SHP77 (cell line): ENCODE results near the gene ABCB9.
"Not testable (repeated sequence)": the region's sequence is repeated elsewhere in the genome, so short reads cannot be mapped to it uniquely, and the experiment has no call there.

Experiments used
- DNase-seq, 2 experiments: peaks; one replicate each; lab custom pipeline; 2025; lab: John Stamatoyannopoulos, UW

ABCB9 gene

GRCh38 chr12:122965851-122966742 is at the start of gene ABCB9:
TSS of gene ABCB9 (minus strand) at chr12:122966463. CDS start at chr12:122960235, 6,228 bp downstream.
- peak; percentile 93 to 94 for DNase-seq

- not testable (repeated sequence) for DNase-seq
Observed at GRCh38 chr12:123014473-123014872, 48.2 kb upstream of the ABCB9 start.

DNA sequence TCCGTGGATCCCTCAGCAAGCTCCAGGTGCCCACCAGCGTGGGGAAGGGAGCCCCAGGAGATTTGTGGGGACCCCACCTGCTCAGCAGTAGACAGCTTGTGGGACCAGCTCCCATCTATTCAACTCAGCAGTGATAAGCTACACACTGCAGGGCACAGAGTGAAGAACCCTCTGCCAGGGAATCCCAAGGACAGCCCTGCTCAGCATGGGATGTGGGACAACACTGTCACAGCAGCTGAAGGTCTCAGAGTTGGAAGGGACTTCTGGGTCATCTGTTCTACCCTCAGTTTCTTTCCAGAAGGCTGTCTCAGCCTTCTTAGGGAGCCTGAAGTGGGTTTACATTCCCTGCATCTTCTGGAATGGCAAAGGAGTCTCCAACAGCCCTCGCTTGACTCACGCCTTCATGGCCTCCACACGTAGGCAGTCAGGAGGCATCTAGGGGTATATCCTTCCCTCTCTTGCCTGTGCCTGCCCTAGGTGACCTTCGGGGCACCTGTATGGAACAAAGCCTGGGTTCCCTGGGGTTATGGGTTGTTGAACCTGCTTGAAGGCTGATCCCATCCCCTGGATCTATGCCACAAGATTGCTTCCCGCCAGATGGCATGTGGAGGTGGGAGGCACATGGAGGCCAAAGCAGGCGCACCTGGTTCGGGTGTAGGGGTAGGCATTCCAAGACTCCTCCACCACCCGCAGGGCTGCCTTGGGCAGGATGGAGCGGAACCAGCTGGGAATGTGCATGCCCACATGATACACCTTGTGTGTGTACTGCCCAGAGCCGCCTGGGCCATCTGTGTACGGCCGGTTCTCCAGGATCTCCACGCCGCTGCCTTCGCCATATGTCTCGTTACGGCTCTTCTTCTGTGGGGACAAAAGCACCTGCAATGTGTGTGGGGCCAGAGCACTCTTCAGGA is 47.2 kb upstream of the ABCB9 start:
- DNase-seq, result no peak

- no peak for DNase-seq
Observed at GRCh38 chr12:123011701-123012100, 45.4 kb upstream of the ABCB9 start.

DNA sequence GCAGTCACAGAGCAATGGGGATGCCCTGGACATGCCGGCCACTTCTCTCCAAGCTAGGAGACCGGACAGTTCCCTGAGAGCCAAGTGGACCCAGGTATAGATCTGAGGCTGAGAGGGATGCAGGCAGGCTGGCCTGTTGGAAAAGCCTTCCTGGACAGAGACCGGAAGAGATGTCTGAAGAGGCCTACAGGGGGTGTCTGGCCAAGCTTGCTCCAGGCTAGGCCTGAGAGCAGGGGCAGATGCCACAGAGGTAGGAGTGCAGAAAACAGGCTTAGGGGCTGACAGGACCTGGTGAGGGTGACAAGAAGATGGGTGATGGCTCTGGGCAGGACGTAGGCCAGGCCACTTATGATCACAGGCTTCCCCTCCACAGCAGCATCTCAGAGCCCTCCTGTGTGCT is 44.4 kb upstream of the ABCB9 start:
- DNase-seq, result no peak

- DNase-seq, result no peak
Observed at GRCh38 chr12:123010110-123010509, 43.8 kb upstream of the ABCB9 start.

GRCh38 chr12:123006977-123007376 is 40.7 kb upstream of the ABCB9 start:
- no peak for DNase-seq

- no peak for DNase-seq
Observed at GRCh38 chr12:123005081-123005626, 38.9 kb upstream of the ABCB9 start.

DNA sequence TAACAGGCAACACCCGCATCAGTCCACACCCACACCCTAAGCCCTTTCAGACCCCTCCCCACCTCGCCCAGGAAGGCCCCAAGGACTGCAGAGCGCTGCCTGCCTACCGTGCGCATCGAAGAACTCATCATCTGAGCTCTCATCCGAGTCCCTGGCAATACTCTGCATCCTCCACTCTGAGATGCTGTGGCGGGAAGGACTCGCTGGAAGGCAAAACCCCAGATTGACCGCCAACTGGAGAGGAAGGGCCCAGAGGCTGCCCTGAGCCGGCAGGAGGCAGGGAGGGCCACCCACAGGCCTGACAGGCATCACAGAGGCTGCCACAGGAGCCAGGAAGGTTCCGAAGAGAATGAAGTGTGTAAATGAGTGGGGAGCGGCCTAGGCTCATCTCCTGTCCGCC is 38.0 kb upstream of the ABCB9 start:
- DNase-seq, result no peak

DNA sequence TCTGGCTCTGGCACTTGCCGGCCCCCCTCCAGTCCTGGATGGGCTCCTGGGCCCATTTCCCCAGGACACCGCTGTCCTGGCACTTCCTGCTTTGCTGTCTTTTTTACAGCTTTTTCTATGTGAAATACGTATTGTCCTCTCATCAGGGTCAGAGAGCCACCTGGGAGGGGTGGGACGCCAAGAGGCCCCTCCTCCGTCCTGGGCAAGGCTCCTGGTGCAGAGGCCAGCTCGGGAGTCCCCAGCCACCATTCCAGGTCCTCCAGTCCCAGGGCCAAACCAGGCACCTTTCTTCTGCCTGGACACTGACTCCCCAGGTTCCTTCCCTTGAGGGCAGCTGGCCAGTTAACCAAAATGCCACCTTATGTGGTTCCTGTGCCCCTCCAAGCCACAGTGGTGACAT is 37.0 kb upstream of the ABCB9 start:
- DNase-seq, result no peak

DNA sequence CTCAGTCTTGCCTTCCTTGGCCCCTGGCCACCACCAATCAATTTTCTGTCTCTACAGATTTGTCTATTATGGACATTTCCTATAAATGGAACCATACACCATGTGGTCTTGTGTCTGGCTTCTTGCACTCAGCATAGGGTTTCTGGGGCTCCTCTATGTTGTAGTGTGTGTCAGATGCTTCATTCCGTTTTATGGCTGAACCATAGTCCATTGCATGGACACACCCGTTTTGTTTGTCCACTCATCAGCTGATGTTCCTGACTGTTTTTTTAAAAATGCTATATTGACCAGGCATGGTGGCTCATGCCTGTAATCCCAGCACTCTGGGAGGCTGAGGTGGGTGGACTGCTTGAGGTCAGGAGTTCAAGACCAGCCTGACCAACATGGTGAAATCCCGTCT is 35.2 kb upstream of the ABCB9 start:
- no peak for DNase-seq

GRCh38 chr12:123000578-123000977 is 34.3 kb upstream of the ABCB9 start:
- DNase-seq, result no peak

DNA sequence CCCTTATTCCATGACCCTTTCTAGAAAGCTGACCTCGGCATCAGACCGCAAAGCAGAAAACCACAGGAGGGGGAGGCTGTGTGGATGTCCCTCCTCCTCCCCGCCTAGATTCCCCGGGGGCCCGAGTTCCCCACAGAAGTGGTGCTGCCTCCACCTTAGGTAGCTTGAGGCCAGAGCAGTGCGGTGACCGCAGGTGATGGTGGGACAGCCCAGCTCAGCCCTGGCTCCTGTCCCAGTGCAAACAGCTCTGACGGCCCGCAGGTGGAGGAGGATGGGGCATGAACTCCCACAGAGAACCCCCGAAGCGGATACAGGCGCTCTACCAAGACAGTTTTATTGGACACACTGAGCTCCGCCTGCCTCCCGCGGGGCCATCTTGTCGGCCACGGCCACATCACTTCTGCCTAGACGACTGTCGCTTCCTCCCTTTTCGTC is 33.7 kb upstream of the ABCB9 start:
- DNase-seq, result no peak

- DNase-seq, result no peak
Observed at GRCh38 chr12:122999196-122999946, 33.1 kb upstream of the ABCB9 start.

GRCh38 chr12:122998316-122998715 is 32.1 kb upstream of the ABCB9 start:
- no peak for DNase-seq

GRCh38 chr12:122997343-122998250 is 31.3 kb upstream of the ABCB9 start:
- DNase-seq, result no peak

GRCh38 chr12:122996621-122997342 is 30.5 kb upstream of the ABCB9 start:
- no peak for DNase-seq

DNA sequence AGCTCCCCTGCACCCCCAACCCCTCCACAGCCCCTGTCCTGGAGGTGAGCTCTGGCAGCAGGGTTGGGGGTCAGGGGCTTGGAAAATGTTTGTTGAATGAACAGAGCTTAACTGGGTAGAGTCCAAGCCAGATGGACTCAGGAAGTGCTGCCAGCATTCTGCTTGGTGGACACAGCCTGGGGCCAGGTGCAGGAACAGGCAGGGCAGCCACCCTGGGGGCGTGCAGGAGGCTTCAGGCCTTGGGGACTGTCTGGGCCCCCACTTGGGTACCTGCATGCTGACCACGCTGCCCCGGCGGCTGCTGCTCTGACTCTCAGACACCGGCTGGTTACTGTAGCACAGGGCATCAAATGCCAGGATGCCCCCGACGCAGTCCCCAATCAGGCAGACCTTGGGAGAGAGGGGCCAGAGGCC is 29.9 kb upstream of the ABCB9 start:
- no peak for DNase-seq

- no peak for DNase-seq
Observed at GRCh38 chr12:122995503-122996187, 29.4 kb upstream of the ABCB9 start.
